Measurements from ENCODE around the gene CDC42SE2.

CDC42SE2 gene

DNA sequence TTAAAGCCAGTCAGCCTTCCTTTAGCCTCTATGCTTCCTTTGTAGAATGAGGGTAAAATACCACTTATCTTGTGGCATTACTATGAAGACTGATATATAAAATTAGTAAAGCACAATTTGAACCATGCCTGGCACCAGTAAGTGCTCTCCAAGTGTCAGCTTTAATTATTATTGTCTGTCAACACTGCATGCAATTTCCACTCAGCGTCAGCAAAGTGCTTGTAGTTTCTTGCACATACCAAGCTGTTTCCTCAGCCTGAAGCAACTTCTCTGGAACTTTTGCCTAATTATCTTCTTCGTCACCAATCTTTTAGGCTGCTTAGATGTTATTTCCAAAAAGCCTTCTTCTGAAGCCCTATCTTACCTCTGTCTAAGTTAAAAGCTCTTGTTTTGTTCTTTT is 177.3 kb downstream of the CDC42SE2 start:
- no peak for DNase-seq (ENCODE audit: low spot score)

Data from hepatic stellate cell (primary cell).